GM12891 (cell line): ENCODE results near the gene PRMT5.

Experiments
- PAX5 ChIP-seq: IDR thresholded peaks from 2 replicates; pipeline ENCODE4 v1.6.1; 2011; ENCODE audit warnings: low read length, moderate library complexity, mild to moderate bottlenecking; ENCODE audit not compliant: insufficient read depth, severe bottlenecking
- POLR2A ChIP-seq: IDR thresholded peaks from 2 replicates; pipeline ENCODE4 v1.6.1; 2011; ENCODE audit warnings: low read depth, low read length, control low read depth
- POLR2AphosphoS5 ChIP-seq: IDR thresholded peaks from 2 replicates; pipeline ENCODE4 v1.6.1; 2011; ENCODE audit warnings: low read depth, low read length, control low read depth
- POU2F2 ChIP-seq: IDR thresholded peaks from 2 replicates; pipeline ENCODE4 v1.6.1; 2011; ENCODE audit warnings: low read depth, mild to moderate bottlenecking, control low read depth, low read length, moderate library complexity
- SPI1 ChIP-seq: IDR thresholded peaks from 2 replicates; pipeline ENCODE4 v1.6.1; 2011; ENCODE audit warnings: low read depth, low read length, control low read depth
- TAF1 ChIP-seq: IDR thresholded peaks from 2 replicates; pipeline ENCODE4 v1.6.1; 2011; ENCODE audit warnings: low read depth, low read length, control low read depth

DNA sequence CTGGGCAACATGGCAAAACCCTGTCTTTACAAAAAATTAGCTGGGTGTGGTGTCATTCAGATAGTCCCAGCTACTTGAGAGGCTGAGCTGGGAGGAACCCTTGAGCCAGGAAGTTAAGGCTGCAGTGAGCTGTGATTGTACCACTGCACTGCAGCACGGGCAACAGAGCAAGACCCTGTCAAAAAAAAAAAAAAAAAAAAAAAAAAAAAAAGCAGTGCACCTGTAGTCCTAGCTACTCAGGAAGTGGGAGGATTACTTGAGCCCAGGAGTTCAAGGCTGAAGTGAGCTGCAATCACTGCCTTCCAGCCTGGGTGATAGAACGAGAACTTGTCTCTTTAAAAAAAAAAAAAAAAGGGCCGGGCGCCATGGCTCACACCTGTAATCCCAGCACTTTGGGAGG, 40.5 kb downstream of the PRMT5 start:
- no peak for TF ChIP-seq POLR2A
- no peak for TF ChIP-seq POLR2AphosphoS5
- no peak for TF ChIP-seq SPI1
- TF ChIP-seq TAF1: no peak
- no peak for TF ChIP-seq PAX5
- no peak for TF ChIP-seq POU2F2
